NT2/D1 (cell line): ENCODE results near the gene TNFAIP8L3.

Source experiments
- SUZ12 ChIP-seq: IDR thresholded peaks from 2 replicates; pipeline ENCODE4 v1.6.1; 2011; ENCODE audit not compliant: insufficient read length, insufficient read depth; ENCODE audit errors: extremely low read depth
- YY1 ChIP-seq: IDR thresholded peaks from 2 replicates; pipeline ENCODE4 v1.6.1; 2011; ENCODE audit not compliant: insufficient read length, insufficient read depth
- ZNF274 ChIP-seq: IDR thresholded peaks from 2 replicates; pipeline ENCODE4 v1.6.1; 2011; ENCODE audit warnings: mild to moderate bottlenecking, low read depth, low read length

DNA sequence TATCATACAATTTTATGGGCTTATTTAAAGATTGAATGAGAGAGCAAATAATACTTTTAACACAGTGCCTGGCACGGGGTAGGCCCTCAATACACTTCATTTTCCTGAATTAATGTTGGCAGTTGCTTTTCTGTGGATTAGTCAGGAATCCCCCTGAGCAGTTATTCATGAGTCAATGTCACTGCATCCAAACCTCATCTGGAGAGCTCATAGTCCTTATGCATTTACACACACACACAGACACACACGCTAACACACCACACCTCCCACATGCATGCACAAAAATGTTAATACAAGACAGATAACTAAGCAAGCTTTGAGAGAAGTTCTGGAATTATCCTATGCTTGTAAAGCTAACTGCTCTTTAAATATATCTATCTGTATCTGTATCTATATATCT, 34.0 kb upstream of the TNFAIP8L3 start:
- TF ChIP-seq ZNF274 (no peak), SUZ12 (no peak), YY1 (no peak)
